ENCODE results near the gene PEAR1.

PEAR1 gene

GRCh38 chr1:156947818-156948525, 54.5 kb downstream of the PEAR1 start:
- H3K36me3 Mint-ChIP-seq (ENCODE audit: low read depth), result peaks cover 89% of the 10 kb centered on the region
- H3K9me3 Mint-ChIP-seq, result no peaks in the 10 kb centered on the region
- H3K4me3 Mint-ChIP-seq, result no peak overlapping the region
- no peak overlapping the region for H3K27ac Mint-ChIP-seq
- no peak for TF ChIP-seq CTCF (IDR thresholded peaks at IDR 0.05; ENCODE audit: unreplicated experiment in 3 of 3)
- no peaks in the 10 kb centered on the region for H3K4me1 Mint-ChIP-seq
- no peaks in the 10 kb centered on the region for H3K27me3 Mint-ChIP-seq (ENCODE audit: low read depth)

- no peak overlapping the region for H3K4me3 Mint-ChIP-seq
- no peak overlapping the region for H3K27ac Mint-ChIP-seq
- no peaks in the 10 kb centered on the region for H3K9me3 Mint-ChIP-seq
- no peak for TF ChIP-seq CTCF (IDR thresholded peaks at IDR 0.05; ENCODE audit: unreplicated experiment in 3 of 3)
- peaks cover 87% of the 10 kb centered on the region for H3K36me3 Mint-ChIP-seq (ENCODE audit: low read depth)
- H3K27me3 Mint-ChIP-seq (ENCODE audit: low read depth), result no peaks in the 10 kb centered on the region
- no peaks in the 10 kb centered on the region for H3K4me1 Mint-ChIP-seq
Observed at GRCh38 chr1:156948708-156949107, 55.2 kb downstream of the PEAR1 start.

GRCh38 chr1:156949127-156949526, 55.6 kb downstream of the PEAR1 start:
- peaks cover 83% of the 10 kb centered on the region for H3K36me3 Mint-ChIP-seq (ENCODE audit: low read depth)
- H3K4me3 Mint-ChIP-seq, result no peak overlapping the region

GRCh38 chr1:156951371-156951770, 57.9 kb downstream of the PEAR1 start:
- Mint-ChIP-seq H3K27ac (no peak overlapping the region), H3K9me3 (no peaks in the 10 kb centered on the region), H3K36me3 (ENCODE audit: low read depth) (peaks cover 76% of the 10 kb centered on the region), H3K4me1 (no peaks in the 10 kb centered on the region), H3K27me3 (ENCODE audit: low read depth) (no peaks in the 10 kb centered on the region), H3K4me3 (no peak overlapping the region)
- no peak for TF ChIP-seq CTCF (IDR thresholded peaks at IDR 0.05; ENCODE audit: unreplicated experiment in 3 of 3)

More at GRCh38 chr1:156949127-156949526, 55.6 kb downstream of the PEAR1 start:
- Mint-ChIP-seq H3K9me3 (no peaks in the 10 kb centered on the region), H3K4me1 (no peaks in the 10 kb centered on the region), H3K27ac (no peak overlapping the region), H3K27me3 (ENCODE audit: low read depth) (no peaks in the 10 kb centered on the region)
- no peak for TF ChIP-seq CTCF (IDR thresholded peaks at IDR 0.05; ENCODE audit: unreplicated experiment in 3 of 3)

GRCh38 chr1:156953571-156953970, 60.1 kb downstream of the PEAR1 start:
- Mint-ChIP-seq H3K9me3 (no peaks in the 10 kb centered on the region), H3K36me3 (ENCODE audit: low read depth) (peaks cover 80% of the 10 kb centered on the region), H3K4me1 (no peaks in the 10 kb centered on the region), H3K27ac (no peak overlapping the region), H3K27me3 (ENCODE audit: low read depth) (no peaks in the 10 kb centered on the region), H3K4me3 (no peak overlapping the region)
- TF ChIP-seq CTCF (IDR thresholded peaks at IDR 0.05; ENCODE audit: unreplicated experiment in 3 of 3), result no peak

GRCh38 chr1:156956333-156956732, 62.8 kb downstream of the PEAR1 start:
- no peak for TF ChIP-seq CTCF (IDR thresholded peaks at IDR 0.05; ENCODE audit: unreplicated experiment in 3 of 3)
- no peaks in the 10 kb centered on the region for H3K27me3 Mint-ChIP-seq (ENCODE audit: low read depth)
- H3K36me3 Mint-ChIP-seq (ENCODE audit: low read depth), result peaks cover 85% of the 10 kb centered on the region
- H3K4me1 Mint-ChIP-seq, result no peaks in the 10 kb centered on the region
- H3K27ac Mint-ChIP-seq, result no peak overlapping the region
- H3K9me3 Mint-ChIP-seq, result no peaks in the 10 kb centered on the region
- H3K4me3 Mint-ChIP-seq, result no peak overlapping the region

All from nephron (organoid).